HG02981 (cell line): ENCODE data around the gene GEMIN8.

Source experiments
- ATAC-seq: cut with Tn5 transposase; IDR thresholded peaks from one replicate; pipeline ENCODE4 v1.9.1; 2021; ENCODE audit warnings: mild to moderate bottlenecking, moderate library complexity; ENCODE audit not compliant: unreplicated experiment

The GEMIN8 gene

GRCh38 chrX:14029425-14030173, at the start of gene GEMIN8:
TSS of gene GEMIN8 (minus strand) at chrX:14029892. CDS start at chrX:14021478, 8,414 bp downstream.
- ATAC-seq, result peak; percentile 81

- no peak for ATAC-seq
Observed at GRCh38 chrX:14076639-14077038, 46.9 kb upstream of the GEMIN8 start.

GRCh38 chrX:14073556-14073955, 43.9 kb upstream of the GEMIN8 start:
- no peak for ATAC-seq

GRCh38 chrX:14073071-14073470, 43.4 kb upstream of the GEMIN8 start:
- no peak for ATAC-seq

GRCh38 chrX:14065800-14066199, 36.1 kb upstream of the GEMIN8 start:
- no peak for ATAC-seq

GRCh38 chrX:14064626-14065432, 35.1 kb upstream of the GEMIN8 start:
- ATAC-seq, result no peak

GRCh38 chrX:14062524-14062923, 32.8 kb upstream of the GEMIN8 start:
- no peak for ATAC-seq

- ATAC-seq, result no peak
Observed at GRCh38 chrX:14056206-14056605, 26.5 kb upstream of the GEMIN8 start.

- ATAC-seq, result no peak
Observed at GRCh38 chrX:14051416-14051815, 21.7 kb upstream of the GEMIN8 start.

- no peak for ATAC-seq
Observed at GRCh38 chrX:14050709-14051108, 21.0 kb upstream of the GEMIN8 start.

- ATAC-seq, result no peak
Observed at GRCh38 chrX:14043209-14043608, 13.5 kb upstream of the GEMIN8 start.

GRCh38 chrX:14039344-14039743, 9.7 kb upstream of the GEMIN8 start:
- ATAC-seq, result no peak

GRCh38 chrX:14038375-14039085, 8.8 kb upstream of the GEMIN8 start:
- no peak for ATAC-seq

GRCh38 chrX:14032406-14032805, 2.7 kb upstream of the GEMIN8 start:
- no peak for ATAC-seq

- no peak for ATAC-seq
Observed at GRCh38 chrX:14030174-14030530, 460 bp upstream of the GEMIN8 start.

- no peak for ATAC-seq
Observed at GRCh38 chrX:14029039-14029424, 660 bp downstream of the GEMIN8 start.

GRCh38 chrX:14028473-14028872, 1.2 kb downstream of the GEMIN8 start:
- no peak for ATAC-seq

GRCh38 chrX:14027511-14028019, 2.1 kb downstream of the GEMIN8 start:
- peak; percentile 51 for ATAC-seq

GRCh38 chrX:14027036-14027435, 2.7 kb downstream of the GEMIN8 start:
- no peak for ATAC-seq

GRCh38 chrX:14026121-14026520, 3.6 kb downstream of the GEMIN8 start:
- ATAC-seq, result no peak

GRCh38 chrX:14022019-14022418, 7.7 kb downstream of the GEMIN8 start:
- no peak for ATAC-seq
